Activated effector memory CD4-positive, alpha-beta T cell treated with anti-CD3 and anti-CD28 coated beads, Interleukin-2, amount 50 U/mL, for 16 hours (primary cell): ENCODE measurements around the gene PCYT2.
"Not testable (repeated sequence)": the region's sequence is repeated elsewhere in the genome, so short reads cannot be mapped to it uniquely, and the experiment has no call there.

Experiments used
- DNase-seq: peaks from one replicate; pipeline ENCODE4 v3.0.0-alpha.2; 2020

PCYT2 gene

DNA sequence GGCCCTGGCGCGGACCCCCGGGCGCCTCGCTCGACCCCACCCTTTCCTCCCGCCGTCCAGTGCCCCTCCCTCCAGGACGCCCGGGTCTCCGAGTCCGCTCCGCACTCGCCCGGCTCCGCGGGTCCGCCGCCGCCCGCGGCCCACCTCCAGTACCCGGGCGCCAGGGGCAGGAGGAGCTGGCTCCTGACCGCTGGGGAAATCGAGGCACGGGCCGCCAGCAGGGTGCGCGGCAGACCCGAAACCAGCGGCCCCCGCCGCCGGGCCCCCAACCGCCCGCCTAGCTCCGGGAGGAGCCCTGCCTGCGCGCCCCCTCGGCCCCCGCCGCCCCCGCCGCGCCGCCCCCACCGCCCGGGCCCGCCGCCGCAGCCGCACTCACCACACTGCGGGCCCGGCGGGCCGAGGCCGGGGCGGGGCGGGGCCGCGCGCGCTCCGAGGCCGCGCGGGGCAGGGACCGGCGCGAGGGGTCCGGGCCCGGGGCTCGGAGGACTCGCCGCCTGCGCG lies 16.0 kb upstream of the PCYT2 start:
- peak; percentile 76 for DNase-seq

DNA sequence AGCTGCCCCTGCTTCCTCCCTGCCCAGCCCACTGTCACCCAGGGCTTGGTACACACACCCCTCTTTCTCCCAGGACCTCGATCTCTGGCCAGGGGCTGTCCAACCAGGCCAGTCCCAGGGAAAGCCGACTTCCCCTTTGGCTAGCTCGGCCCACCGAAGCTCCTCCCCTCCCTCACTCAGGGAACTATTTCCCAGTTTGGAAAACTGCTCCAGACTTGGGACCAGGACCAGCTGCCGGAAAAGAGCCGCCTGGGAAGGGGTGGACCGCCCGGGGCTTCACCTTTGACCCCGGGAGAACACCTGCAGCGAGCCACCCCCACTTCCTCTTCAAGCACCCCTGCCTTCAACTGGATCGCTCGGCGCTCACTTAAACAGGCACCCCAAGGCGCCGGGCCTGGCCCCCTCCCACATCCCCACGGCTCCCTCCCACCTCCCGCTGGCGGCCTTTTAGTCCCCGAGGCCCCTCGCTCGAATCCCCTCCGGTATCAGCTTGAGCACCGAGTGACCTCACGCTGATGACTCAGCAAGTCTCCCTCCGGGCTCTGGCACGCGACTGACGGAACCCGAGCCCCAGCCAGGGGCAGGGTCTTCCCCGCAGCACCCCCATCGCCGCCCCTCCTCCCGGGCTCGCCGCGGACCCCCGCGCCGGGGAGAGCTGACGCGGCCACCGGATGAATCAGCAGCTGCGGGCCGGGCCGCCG lies 15.4 kb upstream of the PCYT2 start:
- DNase-seq = peak; percentile 90

DNA sequence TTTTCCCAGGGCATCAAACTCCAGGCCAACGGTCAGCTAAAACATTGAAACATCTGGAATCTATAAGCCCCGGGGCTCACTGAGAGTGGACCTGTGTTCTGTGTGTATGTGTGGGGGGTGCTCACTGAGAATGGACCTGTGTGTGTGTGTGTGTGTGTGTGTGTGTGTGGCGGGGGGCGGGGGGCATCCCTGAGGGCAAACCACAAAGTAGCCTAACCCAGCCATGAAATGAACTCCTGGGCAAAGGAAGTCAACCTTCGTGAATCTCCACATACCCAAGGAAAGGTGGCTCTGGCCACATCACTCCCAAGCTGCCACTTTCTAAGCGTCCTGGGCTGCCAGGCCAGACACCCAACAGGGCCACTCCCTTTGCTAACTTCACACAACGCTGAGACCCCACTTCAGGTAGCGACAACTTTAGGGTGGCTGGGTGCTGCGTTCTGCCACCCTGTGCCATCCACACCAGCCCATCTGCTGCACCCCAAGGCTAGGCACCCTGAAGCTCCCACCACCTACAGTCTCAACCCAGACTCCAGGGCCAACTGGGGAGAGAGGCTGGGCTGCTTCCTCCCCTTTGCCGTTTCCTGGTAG lies 14.8 kb upstream of the PCYT2 start:
- no peak for DNase-seq

DNA sequence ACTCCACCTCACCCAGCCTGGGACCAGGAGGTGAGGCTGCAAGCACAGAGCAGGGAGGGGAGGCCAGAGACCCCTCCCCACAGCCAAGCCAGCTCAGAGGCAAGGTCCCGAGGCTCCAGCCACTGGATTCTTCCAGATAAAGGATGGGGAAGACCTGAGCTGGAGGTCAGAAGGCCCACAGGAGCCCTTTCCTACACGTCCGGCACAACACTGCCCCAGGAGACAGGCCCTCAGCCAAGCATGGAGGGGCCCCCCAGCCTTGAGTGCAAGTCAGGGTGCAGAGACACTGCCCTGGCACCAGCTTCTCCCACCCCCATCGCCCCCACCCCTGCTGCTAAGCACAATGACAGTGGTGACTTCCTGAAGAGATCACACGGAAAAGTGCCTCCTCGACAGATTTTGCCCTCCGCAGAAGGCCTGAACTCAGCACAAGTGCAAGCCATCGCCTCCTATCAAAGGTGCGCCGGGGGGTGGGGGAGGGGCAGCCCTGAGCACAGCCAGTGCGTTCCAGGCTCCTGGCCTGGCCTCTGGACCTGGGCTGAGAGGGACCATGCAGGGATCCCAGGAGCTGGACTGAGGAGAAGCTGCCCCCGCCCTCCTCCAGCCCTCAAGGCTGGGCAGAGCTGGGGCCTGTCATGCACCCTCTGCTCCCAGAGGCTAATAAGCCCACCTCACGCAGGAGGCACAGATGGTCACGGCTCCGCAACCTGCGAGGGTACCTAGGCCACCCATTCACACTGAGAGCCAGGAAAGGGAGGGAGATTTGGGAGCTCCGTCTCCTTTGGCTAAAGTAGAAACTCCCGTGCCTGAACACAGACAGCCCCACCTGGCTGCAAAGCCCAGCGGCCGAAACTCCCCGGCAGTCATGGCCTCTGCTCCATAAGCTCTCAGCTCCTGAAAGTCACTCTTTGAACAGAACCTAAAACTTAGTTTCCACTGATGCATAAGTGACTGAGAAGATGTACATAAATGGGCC lies 13.6 kb upstream of the PCYT2 start:
- peak; percentile 73 for DNase-seq

DNA sequence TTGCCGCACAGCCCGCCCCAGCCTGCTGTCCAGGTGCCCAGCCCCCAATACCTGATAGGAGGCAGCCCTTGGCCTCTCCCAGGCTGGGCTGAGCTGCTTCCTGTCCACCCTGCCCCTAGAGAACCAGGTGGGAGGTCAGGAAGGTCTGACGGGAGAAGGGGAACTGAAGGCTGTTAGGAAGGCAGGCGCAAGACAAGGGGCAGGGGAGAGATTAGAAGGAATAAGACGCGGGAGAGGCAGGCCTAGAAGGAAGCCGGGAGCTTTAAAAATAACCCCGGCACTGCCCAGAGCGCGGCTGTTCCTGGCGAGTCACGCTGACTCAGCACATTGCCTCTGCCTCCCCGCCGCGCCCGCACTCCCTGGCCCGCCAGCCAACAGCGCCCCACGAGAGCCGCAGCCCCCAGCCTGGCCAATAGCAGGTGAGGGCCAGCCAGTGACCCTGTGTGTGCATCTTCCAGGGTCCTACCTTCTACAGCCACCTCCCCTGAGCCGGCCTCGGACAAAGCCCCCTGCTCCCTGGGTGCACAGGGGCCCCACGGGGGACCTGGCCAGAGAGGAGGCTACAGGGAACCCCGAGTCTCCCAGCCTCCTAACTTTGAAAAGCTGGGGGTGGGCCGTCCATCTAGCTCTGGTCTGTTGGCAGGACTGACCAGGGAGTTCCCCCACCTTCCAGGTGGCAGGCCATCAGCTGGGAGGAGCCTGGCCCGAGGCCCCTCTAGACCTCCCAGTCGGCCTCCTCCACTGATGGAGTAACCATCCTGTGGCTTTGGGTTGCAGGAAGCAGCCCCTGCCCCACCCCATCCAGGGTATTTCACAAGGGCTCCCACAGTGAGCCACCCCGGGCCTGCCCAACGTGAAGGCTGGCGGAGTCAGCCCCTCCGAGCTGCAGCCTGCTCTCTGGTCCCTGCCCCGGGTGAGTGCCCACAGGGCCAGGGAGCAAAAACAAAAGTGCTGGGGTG lies 12.4 kb upstream of the PCYT2 start:
- no peak for DNase-seq

DNA sequence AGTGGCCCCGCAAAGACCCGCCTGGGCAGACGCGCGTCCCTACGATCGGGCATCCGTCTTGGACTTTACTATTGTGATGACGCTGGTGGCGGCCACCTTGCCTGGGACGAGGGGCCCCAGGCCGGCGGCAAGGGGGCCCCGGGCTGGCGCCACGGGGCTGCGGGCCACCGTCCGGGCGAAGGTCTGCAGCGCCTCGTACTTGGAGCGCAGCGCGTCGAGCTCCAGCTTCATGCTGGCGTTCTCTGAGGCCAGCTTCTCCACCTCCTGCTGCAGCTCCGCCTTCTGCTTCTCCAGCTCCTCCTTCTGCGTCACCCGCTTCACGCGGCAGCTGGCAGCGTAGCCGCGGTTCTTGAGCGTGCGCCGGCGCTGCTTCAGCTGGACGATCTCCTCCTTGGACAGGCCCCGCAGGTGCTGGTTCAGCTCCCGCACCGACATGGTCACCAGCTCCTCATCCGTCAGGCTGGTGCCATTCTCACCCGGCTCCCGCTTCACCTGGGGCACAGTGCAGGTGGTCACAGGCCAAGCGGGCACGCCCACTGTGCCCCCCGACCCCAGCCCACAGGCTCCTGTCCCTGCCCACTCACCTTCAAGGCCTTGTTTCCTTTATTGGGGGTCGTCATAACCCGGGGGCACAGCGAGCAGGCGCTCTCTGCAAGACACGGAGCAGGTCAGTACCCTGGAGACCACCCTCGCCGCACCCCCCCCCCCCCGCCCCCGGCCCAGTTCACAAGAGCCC lies 11.5 kb upstream of the PCYT2 start:
- DNase-seq = no peak

DNA sequence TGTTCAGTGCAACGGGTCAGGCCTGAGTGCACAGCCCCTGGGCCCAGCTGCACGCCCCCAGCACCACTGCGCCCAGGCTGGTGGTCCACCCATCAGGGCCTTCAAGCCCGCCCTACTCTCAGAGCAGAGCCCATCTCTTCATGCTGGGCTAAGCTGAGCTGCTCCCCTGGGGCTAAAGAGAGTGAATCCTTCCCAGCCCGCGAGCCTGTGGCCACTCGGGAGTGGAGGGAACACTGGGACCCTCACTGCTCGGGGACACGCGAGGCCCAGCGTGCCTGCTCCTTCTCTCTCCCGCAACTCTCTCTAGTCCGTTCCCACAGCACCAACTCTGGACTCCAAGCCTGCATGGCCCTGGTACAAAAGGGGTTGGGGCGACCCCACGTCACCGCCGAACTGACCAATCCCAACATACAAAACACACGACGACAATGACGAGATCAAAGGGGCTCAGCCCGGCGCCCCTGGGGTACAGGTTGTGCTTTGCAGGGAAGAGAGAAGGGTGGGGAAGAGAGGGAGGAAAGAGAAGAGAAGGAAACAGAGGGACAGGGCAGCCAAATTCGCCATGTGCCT lies 10.9 kb upstream of the PCYT2 start:
- no peak for DNase-seq

DNA sequence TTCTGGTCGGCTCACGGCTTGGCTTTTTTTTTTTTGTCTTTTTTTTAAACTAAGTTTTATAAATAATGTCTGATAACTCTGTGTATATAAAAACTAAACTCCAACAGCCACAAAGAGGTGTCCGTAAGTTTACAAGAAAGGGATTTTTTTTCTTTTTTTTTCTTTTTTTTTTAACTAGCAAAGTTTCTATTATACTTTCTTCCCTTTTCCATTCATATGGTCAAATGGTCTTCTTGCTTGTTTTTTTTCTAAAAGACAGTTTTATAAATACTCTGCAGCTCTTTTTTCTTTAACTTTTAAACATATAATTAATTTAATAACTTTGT lies 10.3 kb upstream of the PCYT2 start:
- no peak for DNase-seq

DNA sequence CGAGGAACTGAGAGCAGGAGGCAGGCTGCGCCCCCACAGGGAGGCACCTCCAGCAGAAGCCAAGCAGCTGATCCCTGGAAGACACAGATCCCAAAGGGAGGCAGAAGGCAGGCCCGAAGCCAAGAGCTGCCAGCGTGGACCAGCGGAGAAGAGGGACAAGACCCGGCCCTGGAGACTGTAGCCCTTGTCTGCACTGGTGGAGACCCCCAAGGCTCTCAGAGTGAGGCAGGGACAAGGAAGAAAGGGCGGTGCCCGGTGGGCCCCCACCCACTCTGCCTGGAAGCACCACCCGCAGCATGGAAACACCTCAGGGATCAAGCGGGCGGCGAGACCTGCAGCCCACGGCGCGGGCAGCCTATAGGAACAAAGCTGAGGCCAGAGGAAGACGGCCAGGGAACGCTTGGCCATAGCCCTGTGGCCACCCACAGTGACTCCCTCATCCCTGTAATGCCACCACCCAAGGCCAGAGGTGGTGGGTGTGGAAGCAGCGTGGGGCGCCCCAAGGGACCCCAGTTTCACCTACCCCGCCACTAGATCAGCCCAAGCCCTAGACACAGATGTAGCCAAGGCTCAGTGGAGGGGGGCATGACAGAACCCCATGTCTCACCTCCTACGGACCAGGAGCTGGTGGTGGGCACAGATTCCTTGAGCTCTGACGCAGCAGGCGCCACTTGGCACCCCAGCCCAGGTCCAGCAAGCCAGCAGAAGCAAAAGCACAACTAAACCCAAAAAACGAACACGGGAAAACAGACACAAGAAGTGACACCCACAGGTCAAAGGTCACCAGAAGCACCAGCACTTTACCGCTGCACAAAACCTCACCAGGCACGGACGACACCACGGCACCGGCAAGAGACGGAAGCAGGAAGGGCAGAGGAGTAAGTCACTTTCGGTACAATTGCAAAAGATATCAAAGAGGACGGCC lies 9.7 kb upstream of the PCYT2 start:
- DNase-seq = no peak

DNA sequence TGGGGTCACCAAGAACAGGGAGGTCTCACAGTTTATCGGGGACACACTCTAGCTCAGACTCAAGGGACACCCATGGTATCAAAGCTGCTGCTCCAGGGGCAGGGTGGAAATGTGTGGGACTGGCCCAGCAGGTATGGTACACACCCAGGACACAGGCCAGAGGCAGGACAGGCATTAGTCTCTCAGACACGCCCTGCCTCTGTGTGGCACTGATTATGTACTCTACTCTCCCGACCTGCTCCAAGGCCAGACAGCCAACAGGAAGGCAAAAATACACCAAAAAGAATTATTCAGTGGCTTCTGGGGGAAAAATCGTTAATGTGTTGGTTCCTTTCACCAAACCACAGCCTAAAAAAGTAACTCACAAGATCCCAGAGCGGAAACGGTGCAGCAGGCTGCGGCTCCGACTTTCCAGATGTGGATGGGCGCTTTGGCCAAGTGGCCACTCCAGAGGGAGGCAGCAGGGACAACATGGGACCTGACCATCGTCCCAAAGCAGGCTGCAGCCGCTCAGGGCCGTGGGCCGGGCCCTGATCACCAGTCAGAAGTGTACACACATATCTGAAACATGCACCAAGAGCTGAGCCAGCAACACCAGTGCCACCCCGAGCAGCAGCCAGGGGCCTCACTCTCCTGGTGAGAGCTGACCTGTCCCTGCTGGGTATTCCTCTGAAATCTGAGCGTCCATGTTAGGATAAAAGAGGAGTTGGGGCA lies 7.8 kb upstream of the PCYT2 start:
- no peak for DNase-seq

DNA sequence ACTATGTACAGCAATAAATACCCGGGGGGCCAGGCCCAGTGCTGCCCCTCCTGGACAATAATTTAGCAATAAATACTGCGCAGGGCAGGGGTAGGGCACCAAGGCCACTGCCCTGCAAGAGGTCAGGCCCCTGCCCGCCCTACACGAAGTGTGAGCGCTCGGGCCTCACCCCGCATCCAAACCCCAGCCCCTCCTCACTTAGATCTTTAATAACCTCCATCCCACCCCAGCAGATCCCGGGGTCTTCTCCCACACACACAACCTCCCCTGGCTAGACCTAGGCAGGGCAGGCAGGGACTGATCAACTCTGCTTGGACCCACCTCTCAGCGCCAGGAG lies 7.1 kb upstream of the PCYT2 start:
- DNase-seq = not testable (repeated sequence)

DNA sequence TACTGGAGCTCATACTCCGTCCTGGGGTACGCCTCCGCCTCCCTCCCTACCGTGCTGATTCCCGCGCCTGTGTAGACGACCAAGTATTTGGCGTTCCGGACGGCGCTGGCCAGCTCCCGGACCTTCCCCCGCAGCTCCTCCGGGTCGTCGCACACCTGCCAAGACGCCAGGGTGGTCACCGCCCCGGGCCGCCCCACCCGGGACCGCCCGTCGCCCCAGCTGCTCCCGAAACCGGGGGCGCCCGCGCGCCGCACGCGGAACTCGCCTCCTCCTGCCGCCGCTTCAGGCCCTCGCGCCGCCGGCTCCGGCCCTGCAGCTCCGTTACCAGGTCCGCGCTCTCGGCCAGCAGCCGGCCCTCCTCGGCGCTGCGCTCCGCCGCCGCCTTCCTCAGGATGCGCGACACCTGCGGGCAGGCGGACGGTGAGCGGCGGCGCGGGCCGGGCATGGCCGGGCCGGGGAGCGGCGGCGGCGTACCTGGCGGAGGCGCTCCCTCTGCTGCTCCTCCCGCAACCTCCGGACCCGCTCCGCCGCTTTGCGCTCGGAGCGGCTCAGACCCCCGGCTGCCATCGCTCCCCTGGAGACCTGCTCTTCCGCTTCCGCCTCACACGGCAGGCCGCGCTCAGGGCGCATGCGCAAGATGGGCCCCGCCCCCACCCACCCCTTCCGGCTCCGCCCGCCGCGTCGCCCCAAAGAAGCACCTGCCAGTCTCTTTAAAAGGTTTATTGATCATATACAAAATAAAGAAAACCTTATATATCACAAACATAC lies 6.5 kb upstream of the PCYT2 start, which contains the start of gene SIRT7:
SIRT7 (minus strand) TSS at position 612 of the 768 bp plus-strand sequence; CDS start at position 567, 45 bp downstream.
- peak; percentile 93 for DNase-seq

DNA sequence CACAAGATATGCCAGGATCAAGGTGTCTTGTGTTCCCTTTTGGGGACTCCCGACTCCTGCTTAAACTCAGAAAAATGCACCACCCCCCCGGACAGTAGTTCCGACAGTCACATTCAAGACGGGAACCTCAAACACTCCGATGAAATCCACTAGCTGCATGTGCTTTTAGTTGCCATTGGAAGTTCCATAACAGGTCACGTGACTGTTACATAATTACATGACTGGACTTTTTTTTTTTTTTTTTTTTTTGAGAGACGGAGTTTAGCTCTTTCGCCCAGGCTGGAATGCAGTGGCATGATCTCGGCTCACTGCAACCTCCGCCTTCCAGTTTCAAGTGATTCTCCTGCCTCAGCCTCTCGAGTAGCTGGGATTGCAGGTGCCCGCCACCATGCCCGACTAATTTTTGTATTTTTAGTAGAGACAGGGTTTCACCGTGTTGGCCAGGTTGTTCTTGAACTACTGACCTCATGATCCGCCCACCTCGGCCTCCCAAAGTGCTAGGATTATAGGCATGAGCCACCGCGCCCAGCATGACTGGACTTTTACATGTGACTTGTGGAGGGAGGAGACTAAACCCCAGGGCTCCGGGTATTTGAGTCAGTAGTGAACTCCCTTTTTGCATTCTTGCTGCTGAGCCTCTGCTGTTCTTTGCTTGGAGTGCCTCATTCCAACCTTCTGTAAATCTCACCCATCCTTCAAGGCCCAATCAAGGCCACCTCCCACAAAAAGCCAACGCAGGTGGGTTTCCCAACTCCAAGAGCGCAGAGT lies 5.2 kb upstream of the PCYT2 start:
- DNase-seq = no peak

DNA sequence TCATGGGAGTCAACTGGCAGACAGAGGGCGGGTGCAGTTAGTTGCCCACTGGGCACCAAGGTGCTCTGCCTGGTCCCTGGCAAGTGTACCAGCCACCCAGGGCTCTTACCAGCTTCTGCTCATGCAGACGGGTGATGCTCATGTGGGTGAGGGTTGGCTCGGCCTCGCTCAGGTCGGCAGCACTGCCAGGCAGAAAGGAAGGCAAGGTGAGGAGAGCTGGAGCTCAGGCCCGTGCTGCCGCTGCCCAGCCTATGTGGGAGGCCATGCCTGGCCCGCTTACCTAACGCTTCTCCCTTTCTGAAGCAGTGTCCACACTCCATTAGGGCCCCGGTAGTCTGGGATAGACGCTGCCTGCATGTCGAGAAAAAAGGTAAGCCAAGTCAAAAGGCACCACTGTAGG lies 4.1 kb upstream of the PCYT2 start:
- no peak for DNase-seq

DNA sequence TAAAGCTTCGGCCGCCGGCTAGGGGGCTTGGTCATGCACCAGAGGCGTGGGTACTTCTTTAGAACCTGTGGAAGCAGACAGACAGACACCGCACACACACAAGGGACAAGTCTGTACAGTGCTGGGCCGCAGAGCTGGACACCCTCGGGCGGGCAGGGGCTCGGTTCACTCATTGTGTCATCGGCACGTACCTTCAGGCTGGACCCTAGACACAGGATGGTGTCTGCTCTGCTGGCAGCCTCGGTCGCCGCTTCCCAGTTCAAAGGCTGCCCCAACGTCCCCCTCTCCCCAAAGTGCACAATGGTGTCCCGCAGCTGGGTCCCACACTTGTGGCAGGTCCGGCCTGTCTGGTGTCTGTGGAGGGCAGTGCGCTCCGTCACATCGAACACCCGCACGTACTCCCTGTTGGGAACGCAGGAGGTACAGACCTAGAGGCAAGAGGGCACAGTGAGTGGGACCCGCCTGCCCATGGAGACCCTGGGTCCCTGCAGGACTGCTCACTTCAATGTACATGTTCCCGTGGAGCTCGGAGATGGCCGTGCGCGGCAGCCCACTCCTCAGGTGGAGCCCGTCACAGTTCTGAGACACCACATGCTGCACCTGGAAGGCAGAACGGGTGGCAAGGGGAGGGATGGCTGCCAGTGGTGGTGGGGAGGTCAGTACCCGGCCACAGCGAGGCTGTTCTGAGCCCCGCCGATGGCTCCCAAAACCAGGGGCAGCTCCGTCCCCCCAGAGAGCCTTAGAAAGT lies 3.1 kb upstream of the PCYT2 start:
- no peak for DNase-seq

DNA sequence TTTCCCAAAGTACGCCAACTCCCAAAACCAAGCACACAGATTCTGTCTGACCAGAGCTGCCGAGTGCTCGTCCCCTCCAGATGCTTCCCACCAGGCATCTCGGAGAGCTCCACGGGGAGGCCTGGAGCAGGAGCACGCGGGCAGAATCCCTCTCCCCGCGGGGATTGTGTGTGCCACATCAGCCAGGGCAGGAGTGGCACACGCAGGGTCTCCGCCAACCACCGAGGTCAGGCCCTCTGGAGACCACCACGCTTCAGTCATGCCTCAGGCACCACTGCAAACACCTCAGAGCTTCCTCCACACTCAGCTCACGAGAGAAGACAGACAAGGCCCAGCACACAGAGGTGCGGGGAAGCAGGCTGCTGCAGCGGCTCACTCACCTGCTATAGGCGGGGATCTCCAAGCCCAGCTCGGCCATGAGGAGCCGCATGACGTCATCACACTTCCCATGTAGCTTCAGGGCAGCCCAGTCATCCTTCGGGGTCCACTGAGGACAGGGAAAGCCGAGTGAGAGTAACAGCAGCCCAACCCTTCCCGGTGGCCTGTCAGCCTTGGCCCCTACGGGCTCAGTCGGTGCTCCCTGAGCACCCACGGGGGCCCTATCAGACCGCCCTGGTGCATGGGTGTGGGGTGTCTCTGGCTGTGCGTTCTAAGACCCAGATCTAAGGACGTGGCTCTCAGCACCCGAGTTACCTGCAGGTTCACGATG lies 2.3 kb upstream of the PCYT2 start:
- DNase-seq = no peak
